Measurements from ENCODE around the gene CNPY1.

DNA sequence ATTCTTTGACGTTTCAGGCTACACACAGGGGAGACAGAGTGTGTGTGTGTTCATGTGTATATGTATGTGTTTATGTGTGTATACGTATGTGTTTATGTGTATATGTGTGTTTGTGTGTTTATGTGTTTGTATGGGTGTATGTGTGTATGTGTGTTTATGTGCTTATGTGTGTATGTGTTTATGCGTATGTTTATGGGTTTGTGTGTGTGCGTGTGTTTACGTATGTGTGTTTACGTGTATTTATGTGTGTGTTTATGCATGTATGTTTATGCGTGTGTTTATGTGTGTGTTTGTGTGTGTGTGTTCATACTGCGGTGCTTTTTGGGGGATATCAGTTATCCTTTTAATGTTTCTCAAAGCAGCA is 39.2 kb upstream of the CNPY1 start:
- TF ChIP-seq, protein P1, sequence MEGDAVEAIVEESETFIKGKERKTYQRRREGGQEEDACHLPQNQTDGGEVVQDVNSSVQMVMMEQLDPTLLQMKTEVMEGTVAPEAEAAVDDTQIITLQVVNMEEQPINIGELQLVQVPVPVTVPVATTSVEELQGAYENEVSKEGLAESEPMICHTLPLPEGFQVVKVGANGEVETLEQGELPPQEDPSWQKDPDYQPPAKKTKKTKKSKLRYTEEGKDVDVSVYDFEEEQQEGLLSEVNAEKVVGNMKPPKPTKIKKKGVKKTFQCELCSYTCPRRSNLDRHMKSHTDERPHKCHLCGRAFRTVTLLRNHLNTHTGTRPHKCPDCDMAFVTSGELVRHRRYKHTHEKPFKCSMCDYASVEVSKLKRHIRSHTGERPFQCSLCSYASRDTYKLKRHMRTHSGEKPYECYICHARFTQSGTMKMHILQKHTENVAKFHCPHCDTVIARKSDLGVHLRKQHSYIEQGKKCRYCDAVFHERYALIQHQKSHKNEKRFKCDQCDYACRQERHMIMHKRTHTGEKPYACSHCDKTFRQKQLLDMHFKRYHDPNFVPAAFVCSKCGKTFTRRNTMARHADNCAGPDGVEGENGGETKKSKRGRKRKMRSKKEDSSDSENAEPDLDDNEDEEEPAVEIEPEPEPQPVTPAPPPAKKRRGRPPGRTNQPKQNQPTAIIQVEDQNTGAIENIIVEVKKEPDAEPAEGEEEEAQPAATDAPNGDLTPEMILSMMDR (IDR thresholded peaks at IDR 0.05; ENCODE audit: poor library complexity): no peak
- no peak for TF ChIP-seq EZH2 (IDR thresholded peaks at IDR 0.05; ENCODE audit: borderline replicate concordance)
- TF ChIP-seq EZH2phosphoT487 (IDR thresholded peaks at IDR 0.05; ENCODE audit: low read depth, severe bottlenecking, unreplicated experiment): no peak

Measured in hepatocyte (in vitro differentiated cells).